ENCODE data around the gene COTL1. TPM values are rescaled to one million over a fixed set of nuclear protein-coding genes. Genes with fewer than 3 reads are reported as not detected.

The COTL1 gene
- total and polyA plus RNA-seq, 4 donors: 12.0 to 59.5 (median 23.0) TPM

DNA sequence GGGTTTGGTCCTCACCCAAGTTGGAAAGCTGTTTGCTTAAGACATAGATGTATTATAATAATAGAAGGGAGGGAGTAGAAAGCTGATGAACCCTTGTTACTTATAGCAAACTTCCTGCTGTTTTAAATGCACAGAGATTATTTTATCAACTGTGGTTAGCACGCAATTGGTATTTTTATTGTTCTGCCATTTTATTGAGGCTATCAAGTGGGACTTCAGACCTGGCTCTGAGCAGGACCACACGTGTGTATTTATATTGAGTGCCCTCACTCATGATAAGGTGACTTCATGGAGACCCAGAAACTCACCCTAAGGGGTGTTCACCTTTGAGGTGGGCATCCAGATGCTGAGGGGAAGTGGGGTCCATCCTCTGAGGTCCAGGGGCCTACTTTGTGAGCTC, 47.5 kb upstream of the COTL1 start:
- no peaks in the 10 kb centered on the region for H3K27me3 ChIP-seq (ENCODE audit: control insufficient read depth in 4 of 4, insufficient read depth in 4 of 4, low read length in 3 of 4)
- no peak for DNase-seq (ENCODE audit: low spot score)
- H3K4me1 ChIP-seq (ENCODE audit: control insufficient read depth in 4 of 4, insufficient read depth in 4 of 4, low read length in 3 of 4): no peaks in the 10 kb centered on the region
- H3K9ac ChIP-seq (ENCODE audit: low read depth in 1 of 2, low read length in 2 of 2): no peak overlapping the region
- H3K27ac ChIP-seq (ENCODE audit: low read depth in 1 of 2, low read length in 2 of 2): no peak overlapping the region
- peaks cover 9 to 58% (median 32%) of the 10 kb centered on the region in 4 donors for H3K36me3 ChIP-seq (ENCODE audit: control insufficient read depth in 4 of 4, insufficient read depth in 3 of 4, low read depth in 1 of 4, low read length in 3 of 4)
- no peak overlapping the region for H3K4me3 ChIP-seq (ENCODE audit: low read depth in 1 of 3, low read length in 3 of 3)
- no peak for TF ChIP-seq RXRA (IDR thresholded peaks at IDR 0.05)
- TF ChIP-seq RAD21 (IDR thresholded peaks at IDR 0.05): no peak
- TF ChIP-seq, protein P1, sequence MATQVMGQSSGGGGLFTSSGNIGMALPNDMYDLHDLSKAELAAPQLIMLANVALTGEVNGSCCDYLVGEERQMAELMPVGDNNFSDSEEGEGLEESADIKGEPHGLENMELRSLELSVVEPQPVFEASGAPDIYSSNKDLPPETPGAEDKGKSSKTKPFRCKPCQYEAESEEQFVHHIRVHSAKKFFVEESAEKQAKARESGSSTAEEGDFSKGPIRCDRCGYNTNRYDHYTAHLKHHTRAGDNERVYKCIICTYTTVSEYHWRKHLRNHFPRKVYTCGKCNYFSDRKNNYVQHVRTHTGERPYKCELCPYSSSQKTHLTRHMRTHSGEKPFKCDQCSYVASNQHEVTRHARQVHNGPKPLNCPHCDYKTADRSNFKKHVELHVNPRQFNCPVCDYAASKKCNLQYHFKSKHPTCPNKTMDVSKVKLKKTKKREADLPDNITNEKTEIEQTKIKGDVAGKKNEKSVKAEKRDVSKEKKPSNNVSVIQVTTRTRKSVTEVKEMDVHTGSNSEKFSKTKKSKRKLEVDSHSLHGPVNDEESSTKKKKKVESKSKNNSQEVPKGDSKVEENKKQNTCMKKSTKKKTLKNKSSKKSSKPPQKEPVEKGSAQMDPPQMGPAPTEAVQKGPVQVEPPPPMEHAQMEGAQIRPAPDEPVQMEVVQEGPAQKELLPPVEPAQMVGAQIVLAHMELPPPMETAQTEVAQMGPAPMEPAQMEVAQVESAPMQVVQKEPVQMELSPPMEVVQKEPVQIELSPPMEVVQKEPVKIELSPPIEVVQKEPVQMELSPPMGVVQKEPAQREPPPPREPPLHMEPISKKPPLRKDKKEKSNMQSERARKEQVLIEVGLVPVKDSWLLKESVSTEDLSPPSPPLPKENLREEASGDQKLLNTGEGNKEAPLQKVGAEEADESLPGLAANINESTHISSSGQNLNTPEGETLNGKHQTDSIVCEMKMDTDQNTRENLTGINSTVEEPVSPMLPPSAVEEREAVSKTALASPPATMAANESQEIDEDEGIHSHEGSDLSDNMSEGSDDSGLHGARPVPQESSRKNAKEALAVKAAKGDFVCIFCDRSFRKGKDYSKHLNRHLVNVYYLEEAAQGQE (IDR thresholded peaks at IDR 0.05): no peak
- no peak for TF ChIP-seq HNF4A (conservative IDR thresholded peaks at IDR 0.05)
- no peak for TF ChIP-seq GABPA (IDR thresholded peaks at IDR 0.05 in 1 of 2, conservative IDR thresholded peaks at IDR 0.05 in 1 of 2)
- TF ChIP-seq, protein P2, sequence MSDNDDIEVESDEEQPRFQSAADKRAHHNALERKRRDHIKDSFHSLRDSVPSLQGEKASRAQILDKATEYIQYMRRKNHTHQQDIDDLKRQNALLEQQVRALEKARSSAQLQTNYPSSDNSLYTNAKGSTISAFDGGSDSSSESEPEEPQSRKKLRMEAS (IDR thresholded peaks at IDR 0.05): no peak
- no peak for TF ChIP-seq SP1 (IDR thresholded peaks at IDR 0.05)
- TF ChIP-seq FOXA2 (IDR thresholded peaks at IDR 0.05): no peak
- no peak for TF ChIP-seq TAF1 (conservative IDR thresholded peaks at IDR 0.05)
- TF ChIP-seq, protein P3, sequence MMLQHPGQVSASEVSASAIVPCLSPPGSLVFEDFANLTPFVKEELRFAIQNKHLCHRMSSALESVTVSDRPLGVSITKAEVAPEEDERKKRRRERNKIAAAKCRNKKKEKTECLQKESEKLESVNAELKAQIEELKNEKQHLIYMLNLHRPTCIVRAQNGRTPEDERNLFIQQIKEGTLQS (IDR thresholded peaks at IDR 0.05): no peak
- no peak for TF ChIP-seq YY1 (IDR thresholded peaks at IDR 0.05)
- TF ChIP-seq EGR1 (IDR thresholded peaks at IDR 0.05; ENCODE audit: low read depth in 2 of 2): no peak
- TF ChIP-seq NR2F2 (IDR thresholded peaks at IDR 0.05): no peak
- TF ChIP-seq JUND (IDR thresholded peaks at IDR 0.05): no peak
- TF ChIP-seq, protein P4, sequence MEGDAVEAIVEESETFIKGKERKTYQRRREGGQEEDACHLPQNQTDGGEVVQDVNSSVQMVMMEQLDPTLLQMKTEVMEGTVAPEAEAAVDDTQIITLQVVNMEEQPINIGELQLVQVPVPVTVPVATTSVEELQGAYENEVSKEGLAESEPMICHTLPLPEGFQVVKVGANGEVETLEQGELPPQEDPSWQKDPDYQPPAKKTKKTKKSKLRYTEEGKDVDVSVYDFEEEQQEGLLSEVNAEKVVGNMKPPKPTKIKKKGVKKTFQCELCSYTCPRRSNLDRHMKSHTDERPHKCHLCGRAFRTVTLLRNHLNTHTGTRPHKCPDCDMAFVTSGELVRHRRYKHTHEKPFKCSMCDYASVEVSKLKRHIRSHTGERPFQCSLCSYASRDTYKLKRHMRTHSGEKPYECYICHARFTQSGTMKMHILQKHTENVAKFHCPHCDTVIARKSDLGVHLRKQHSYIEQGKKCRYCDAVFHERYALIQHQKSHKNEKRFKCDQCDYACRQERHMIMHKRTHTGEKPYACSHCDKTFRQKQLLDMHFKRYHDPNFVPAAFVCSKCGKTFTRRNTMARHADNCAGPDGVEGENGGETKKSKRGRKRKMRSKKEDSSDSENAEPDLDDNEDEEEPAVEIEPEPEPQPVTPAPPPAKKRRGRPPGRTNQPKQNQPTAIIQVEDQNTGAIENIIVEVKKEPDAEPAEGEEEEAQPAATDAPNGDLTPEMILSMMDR (IDR thresholded peaks at IDR 0.05; ENCODE audit: low read depth, low read length, missing input control): no peak
- TF ChIP-seq, protein P5, sequence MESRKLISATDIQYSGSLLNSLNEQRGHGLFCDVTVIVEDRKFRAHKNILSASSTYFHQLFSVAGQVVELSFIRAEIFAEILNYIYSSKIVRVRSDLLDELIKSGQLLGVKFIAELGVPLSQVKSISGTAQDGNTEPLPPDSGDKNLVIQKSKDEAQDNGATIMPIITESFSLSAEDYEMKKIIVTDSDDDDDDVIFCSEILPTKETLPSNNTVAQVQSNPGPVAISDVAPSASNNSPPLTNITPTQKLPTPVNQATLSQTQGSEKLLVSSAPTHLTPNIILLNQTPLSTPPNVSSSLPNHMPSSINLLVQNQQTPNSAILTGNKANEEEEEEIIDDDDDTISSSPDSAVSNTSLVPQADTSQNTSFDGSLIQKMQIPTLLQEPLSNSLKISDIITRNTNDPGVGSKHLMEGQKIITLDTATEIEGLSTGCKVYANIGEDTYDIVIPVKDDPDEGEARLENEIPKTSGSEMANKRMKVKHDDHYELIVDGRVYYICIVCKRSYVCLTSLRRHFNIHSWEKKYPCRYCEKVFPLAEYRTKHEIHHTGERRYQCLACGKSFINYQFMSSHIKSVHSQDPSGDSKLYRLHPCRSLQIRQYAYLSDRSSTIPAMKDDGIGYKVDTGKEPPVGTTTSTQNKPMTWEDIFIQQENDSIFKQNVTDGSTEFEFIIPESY (IDR thresholded peaks at IDR 0.05): no peak
- 85% methylated on average over 2 of the region's 2 CpGs for WGBS
- no peaks in the 10 kb centered on the region for H3K9me3 ChIP-seq (ENCODE audit: control insufficient read depth in 4 of 4, low read length in 3 of 4)

Data from liver (tissue), 9 donors.